ENCODE data around the gene UGT1A4. TPM values are rescaled to one million over a fixed set of nuclear protein-coding genes. Genes with fewer than 3 reads are reported as not detected.

Gene UGT1A4
- total RNA-seq, 2 donors from 2014 or later: not detected

GRCh38 chr2:233817361-233817911, 98.9 kb downstream of the UGT1A4 start:
- DNase-seq: no peak
- Mint-ChIP-seq H3K36me3 (ENCODE audit: insufficient read depth in 2 of 2) (no peaks in the 10 kb centered on the region), H3K9me3 (no peaks in the 10 kb centered on the region), H3K27me3 (ENCODE audit: low read depth) (peaks cover 10% of the 10 kb centered on the region), H3K4me3 (no peak overlapping the region), H3K27ac (no peak overlapping the region), H3K4me1 (ENCODE audit: low read depth) (no peaks in the 10 kb centered on the region)
- ATAC-seq (replicated peaks in 1 of 2): no peak

GRCh38 chr2:233817995-233818638, 99.6 kb downstream of the UGT1A4 start:
- H3K36me3 Mint-ChIP-seq (ENCODE audit: insufficient read depth in 2 of 2): no peaks in the 10 kb centered on the region
- peaks cover 10% of the 10 kb centered on the region for H3K27me3 Mint-ChIP-seq (ENCODE audit: low read depth)
- no peak overlapping the region for H3K4me3 Mint-ChIP-seq
- DNase-seq (no peak), ATAC-seq (replicated peaks in 1 of 2) (no peak)
- no peak overlapping the region for H3K27ac Mint-ChIP-seq
- no peaks in the 10 kb centered on the region for H3K4me1 Mint-ChIP-seq (ENCODE audit: low read depth)
- no peaks in the 10 kb centered on the region for H3K9me3 Mint-ChIP-seq

- Mint-ChIP-seq H3K27ac (no peak overlapping the region), H3K9me3 (no peaks in the 10 kb centered on the region), H3K4me1 (ENCODE audit: low read depth) (no peaks in the 10 kb centered on the region), H3K36me3 (ENCODE audit: insufficient read depth in 2 of 2) (no peaks in the 10 kb centered on the region), H3K4me3 (no peak overlapping the region), H3K27me3 (ENCODE audit: low read depth) (peaks cover 10% of the 10 kb centered on the region)
- DNase-seq (no peak), ATAC-seq (replicated peaks in 1 of 2) (no peak)
Measured at GRCh38 chr2:233818639-233819621, 100.4 kb downstream of the UGT1A4 start.

GRCh38 chr2:233819884-233820773, 101.6 kb downstream of the UGT1A4 start:
- H3K4me1 Mint-ChIP-seq (ENCODE audit: low read depth): no peaks in the 10 kb centered on the region
- H3K9me3 Mint-ChIP-seq: no peaks in the 10 kb centered on the region
- ATAC-seq (replicated peaks in 1 of 2) (no peak), DNase-seq (no peak)
- H3K36me3 Mint-ChIP-seq (ENCODE audit: insufficient read depth in 2 of 2): no peaks in the 10 kb centered on the region
- H3K27ac Mint-ChIP-seq: no peak overlapping the region
- peaks cover 9% of the 10 kb centered on the region for H3K27me3 Mint-ChIP-seq (ENCODE audit: low read depth)
- H3K4me3 Mint-ChIP-seq: no peak overlapping the region

GRCh38 chr2:233820774-233821105, 102.2 kb downstream of the UGT1A4 start:
- peaks cover 2% of the 10 kb centered on the region for H3K27me3 Mint-ChIP-seq (ENCODE audit: low read depth)
- H3K4me1 Mint-ChIP-seq (ENCODE audit: low read depth): no peaks in the 10 kb centered on the region
- no peaks in the 10 kb centered on the region for H3K36me3 Mint-ChIP-seq (ENCODE audit: insufficient read depth in 2 of 2)
- no peak for ATAC-seq (replicated peaks in 1 of 2)
- DNase-seq: no peak
- no peaks in the 10 kb centered on the region for H3K9me3 Mint-ChIP-seq
- no peak overlapping the region for H3K4me3 Mint-ChIP-seq
- H3K27ac Mint-ChIP-seq: no peak overlapping the region

GRCh38 chr2:233821196-233821595, 102.7 kb downstream of the UGT1A4 start:
- ATAC-seq (replicated peaks in 1 of 2) (no peak), DNase-seq (no peak)
- Mint-ChIP-seq H3K4me3 (no peak overlapping the region), H3K27me3 (ENCODE audit: low read depth) (no peaks in the 10 kb centered on the region), H3K27ac (no peak overlapping the region), H3K36me3 (ENCODE audit: insufficient read depth in 2 of 2) (no peaks in the 10 kb centered on the region), H3K4me1 (ENCODE audit: low read depth) (no peaks in the 10 kb centered on the region), H3K9me3 (no peaks in the 10 kb centered on the region)

- H3K9me3 Mint-ChIP-seq: no peaks in the 10 kb centered on the region
- no peaks in the 10 kb centered on the region for H3K4me1 Mint-ChIP-seq (ENCODE audit: low read depth)
- ATAC-seq (replicated peaks in 1 of 2): no peak
- DNase-seq: no peak
- no peaks in the 10 kb centered on the region for H3K36me3 Mint-ChIP-seq (ENCODE audit: insufficient read depth in 2 of 2)
- H3K27me3 Mint-ChIP-seq (ENCODE audit: low read depth): no peaks in the 10 kb centered on the region
- H3K27ac Mint-ChIP-seq: no peak overlapping the region
- no peak overlapping the region for H3K4me3 Mint-ChIP-seq
Measured at GRCh38 chr2:233821709-233822100, 103.2 kb downstream of the UGT1A4 start.

- Mint-ChIP-seq H3K4me1 (ENCODE audit: low read depth) (no peaks in the 10 kb centered on the region), H3K27me3 (ENCODE audit: low read depth) (no peaks in the 10 kb centered on the region), H3K4me3 (no peak overlapping the region), H3K36me3 (ENCODE audit: insufficient read depth in 2 of 2) (no peaks in the 10 kb centered on the region), H3K27ac (no peak overlapping the region), H3K9me3 (no peaks in the 10 kb centered on the region)
- ATAC-seq (replicated peaks in 1 of 2) (no peak), DNase-seq (no peak)
Measured at GRCh38 chr2:233822101-233822771, 103.7 kb downstream of the UGT1A4 start.

Other genes with a start within 250 kb of the UGT1A4 start
- 10 to 100 TPM; 14.7 to 19.6 TPM for gene USP40, start 152.0 kb upstream of the UGT1A4 start, total RNA-seq
- gene UGT1A8, start 101.1 kb upstream of the UGT1A4 start, total RNA-seq: not detected
- not detected for gene UGT1A10, start 82.3 kb upstream of the UGT1A4 start, total RNA-seq
- gene UGT1A9, start 46.8 kb upstream of the UGT1A4 start, total RNA-seq: not detected
- not detected for gene UGT1A7, start 36.8 kb upstream of the UGT1A4 start, total RNA-seq
- not detected for gene UGT1A6, start 25.8 kb upstream of the UGT1A4 start, total RNA-seq
- gene UGT1A5, start 5.8 kb upstream of the UGT1A4 start, total RNA-seq: not detected
- gene UGT1A3, start 10.3 kb downstream of the UGT1A4 start, total RNA-seq: not detected
- not detected for gene UGT1A1, start 41.5 kb downstream of the UGT1A4 start, total RNA-seq
- gene MROH2A, start 59.6 kb downstream of the UGT1A4 start, total RNA-seq: not detected
- gene HJURP, start 135.8 kb downstream of the UGT1A4 start, total RNA-seq: 10 to 100 TPM; 84.3 to 93.5 TPM
- not detected for gene TRPM8, start 198.6 kb downstream of the UGT1A4 start, total RNA-seq

Measured in activated T-cell treated with anti-CD3 and anti-CD28 coated beads, Interleukin-2, amount 50 U/mL, for 72 hours (primary cell).